ENCODE results near the gene LRRC3B.

- TF ChIP-seq CTCF (IDR thresholded peaks at IDR 0.05) (no peak), POLR2AphosphoS5 (IDR thresholded peaks at IDR 0.05) (no peak), EP300 (IDR thresholded peaks at IDR 0.05) (no peak)
Observed at GRCh38 chr3:26588931-26589330, 33.6 kb upstream of the LRRC3B start.
